HG03457 (cell line): ENCODE data around the gene CUL9.

Experiments
- ATAC-seq: cut with Tn5 transposase; IDR thresholded peaks from one replicate; pipeline ENCODE4 v1.9.1; 2021; ENCODE audit warnings: moderate number of reproducible peaks; ENCODE audit not compliant: unreplicated experiment

CUL9 gene

GRCh38 chr6:43193929-43194328 lies 11.9 kb downstream of the CUL9 start:
- ATAC-seq: no peak

DNA sequence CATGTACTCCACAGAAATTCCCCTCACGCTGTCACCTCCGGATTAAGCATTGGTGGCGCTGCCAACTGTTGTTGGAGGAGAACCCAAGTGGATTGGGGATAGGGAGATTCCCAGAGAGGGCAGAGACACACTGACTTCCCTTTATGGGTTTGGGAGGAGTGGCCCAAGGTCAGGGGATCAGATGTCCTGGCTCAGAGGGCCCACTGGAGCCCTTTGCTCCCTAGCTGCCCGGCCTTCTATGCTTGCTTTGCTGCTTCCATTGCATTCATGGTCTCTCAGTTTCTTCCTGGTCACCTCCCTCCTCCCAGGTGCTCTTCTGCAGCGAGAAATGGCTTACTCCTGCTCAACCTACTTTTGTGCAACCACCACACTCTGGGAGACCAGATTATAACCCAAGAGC lies 14.3 kb downstream of the CUL9 start:
- ATAC-seq: no peak

DNA sequence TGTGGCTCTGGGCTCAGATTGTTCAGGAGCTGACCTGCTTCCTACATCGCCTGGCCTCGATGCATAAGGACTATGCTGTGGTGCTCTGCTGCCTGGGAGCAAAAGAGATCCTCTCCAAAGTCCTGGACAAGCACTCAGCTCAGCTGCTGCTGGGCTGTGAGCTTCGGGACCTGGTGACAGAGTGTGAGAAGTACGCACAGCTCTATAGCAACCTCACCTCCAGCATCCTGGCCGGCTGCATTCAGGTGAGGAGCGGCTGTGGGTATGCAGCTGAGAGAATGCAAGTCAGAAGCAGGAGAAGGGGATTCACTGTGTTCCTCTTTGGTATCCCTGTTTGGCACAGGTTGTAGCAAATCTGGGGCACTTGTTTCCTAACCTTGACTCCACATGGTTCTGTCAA lies 17.9 kb downstream of the CUL9 start:
- ATAC-seq: no peak

- ATAC-seq: no peak
Measured at GRCh38 chr6:43200541-43200940, 18.5 kb downstream of the CUL9 start.

DNA sequence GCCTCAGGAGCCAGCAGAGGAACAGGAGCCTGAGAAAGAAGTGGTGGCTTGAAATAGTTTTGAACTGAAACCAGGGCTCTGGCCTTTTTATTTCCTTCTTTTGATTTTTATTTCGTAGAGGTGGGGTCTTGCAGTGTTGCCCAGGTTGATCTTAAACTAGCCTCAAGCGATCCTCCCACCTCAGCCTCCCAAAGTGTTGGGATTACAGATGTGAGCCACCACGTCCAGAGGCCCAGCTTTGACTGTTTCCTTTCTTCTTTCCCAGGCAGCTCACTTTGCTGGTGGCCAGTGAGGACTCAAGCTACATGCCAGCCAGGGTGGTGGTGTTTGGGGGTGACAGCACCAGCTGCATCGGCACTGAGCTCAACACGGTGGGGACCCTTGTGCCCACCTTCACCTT lies 20.5 kb downstream of the CUL9 start:
- ATAC-seq: no peak

DNA sequence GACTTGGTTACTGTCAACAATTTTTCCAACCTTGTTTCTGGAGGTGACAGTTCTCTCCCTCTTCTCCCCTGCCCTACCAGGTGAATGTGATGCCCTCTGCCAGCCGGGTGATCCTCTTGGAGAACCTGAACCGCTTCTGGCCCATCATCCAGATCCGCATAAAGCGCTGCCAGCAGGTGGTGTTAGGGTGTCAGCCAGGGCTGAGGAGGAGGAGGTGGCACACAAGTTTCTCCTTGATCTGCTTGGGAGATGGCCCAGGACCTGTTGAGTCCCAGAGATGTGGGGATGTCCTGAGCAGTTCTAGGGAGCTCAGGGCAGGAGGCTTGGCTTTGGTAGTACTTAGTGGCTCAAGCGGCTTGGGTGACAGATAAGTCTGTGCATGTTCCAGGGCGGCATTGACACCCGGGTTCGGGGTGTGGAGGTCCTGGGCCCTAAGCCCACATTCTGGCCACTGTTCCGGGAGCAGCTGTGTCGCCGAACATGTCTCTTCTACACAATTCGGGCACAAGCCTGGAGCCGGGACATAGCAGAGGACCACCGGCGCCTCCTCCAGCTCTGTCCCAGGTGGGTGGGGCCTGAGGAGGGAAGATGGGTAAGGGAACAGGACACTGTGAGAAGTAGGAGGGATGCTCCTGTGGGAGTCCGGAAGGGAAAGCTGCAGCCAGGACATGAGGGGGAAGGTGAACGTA lies 21.2 kb downstream of the CUL9 start:
- ATAC-seq: no peak

- no peak for ATAC-seq
Measured at GRCh38 chr6:43203718-43204095, 21.7 kb downstream of the CUL9 start.

DNA sequence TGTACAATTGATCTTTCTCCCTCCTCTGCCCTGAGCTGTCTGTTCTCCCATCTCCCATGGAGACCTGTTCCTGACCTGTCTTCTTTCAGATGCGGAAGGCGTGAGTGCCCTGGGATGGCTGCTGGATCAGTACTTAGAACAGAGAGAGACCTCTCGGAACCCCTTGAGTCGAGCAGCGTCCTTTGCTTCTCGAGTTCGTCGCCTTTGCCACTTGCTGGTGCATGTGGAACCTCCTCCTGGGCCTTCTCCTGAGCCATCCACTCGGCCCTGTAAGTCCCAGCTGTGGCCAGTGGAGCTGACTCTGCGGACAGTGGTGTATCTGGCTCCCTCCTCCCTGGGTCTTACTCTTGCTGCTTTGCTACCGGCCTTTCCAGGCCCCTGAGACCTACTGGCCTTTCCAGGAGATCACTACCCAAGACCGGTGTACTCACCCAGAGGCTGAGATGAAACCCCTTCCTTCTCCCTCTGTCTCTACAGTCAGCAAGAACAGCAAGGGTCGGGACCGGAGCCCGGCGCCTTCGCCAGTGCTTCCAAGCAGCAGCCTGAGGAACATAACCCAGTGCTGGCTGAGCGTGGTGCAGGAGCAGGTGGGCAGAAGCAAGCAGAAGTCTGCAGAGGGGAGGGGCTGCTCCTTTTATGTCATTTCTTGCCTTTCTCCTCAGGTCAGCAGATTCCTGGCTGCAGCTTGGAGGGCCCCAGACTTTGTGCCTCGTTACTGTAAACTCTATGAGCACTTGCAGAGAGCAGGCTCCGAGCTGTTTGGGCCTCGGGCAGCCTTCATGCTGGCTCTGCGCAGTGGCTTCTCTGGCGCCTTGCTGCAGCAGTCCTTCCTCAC lies 22.5 kb downstream of the CUL9 start:
- no peak for ATAC-seq

DNA sequence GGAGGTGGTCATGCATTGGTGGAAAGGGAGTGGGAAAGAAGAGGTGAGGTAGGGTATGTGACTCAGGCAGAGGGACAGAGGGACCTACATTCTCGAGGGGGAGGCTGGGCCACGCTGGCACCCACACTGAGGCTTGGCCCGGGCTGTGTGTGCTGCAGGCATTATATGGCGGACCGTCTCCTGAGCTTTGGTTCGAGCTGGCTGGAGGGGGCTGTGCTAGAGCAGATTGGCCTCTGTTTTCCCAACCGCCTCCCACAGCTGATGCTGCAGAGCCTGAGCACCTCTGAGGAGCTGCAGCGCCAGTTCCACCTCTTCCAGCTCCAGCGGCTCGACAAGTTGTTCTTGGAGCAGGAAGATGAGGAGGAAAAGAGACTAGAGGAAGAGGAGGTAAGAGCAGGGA lies 23.9 kb downstream of the CUL9 start:
- ATAC-seq: no peak

DNA sequence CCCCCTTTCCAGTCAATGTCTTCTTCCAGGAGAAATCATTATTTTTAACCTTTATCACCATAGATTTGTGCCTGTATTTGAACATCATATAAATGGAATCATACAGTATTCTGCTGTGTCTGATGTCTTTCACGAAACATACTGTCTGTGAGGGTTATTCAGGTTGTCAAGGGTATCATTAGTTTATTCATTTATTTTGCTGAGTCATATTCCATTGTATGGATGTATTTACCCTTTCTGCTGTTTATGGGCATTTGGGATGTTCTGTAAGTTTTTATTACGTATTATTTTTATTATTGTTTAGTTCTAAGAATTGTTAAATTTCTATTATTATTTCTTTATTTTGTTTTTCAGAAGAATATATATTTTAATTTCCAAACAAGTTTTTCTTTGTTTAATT lies 25.3 kb downstream of the CUL9 start:
- no peak for ATAC-seq

DNA sequence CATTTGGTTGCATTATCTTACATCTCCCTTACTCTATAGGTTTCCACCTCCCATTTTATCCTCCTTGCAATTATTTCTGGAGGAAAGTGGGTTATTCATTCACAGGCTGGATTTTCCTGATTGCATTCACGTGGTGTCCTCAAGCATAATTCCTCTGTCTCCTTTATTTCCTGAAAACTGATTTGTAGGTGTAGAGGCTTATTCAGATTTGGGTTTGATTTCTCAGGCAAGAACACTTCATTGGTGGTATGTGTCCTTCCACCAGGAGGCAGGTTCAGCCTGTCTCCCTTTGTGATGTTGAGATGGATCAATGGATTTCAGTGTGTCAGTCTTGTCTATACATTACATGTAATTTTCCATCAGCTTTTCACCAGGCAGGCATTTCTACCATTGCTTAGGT lies 30.0 kb downstream of the CUL9 start:
- no peak for ATAC-seq

DNA sequence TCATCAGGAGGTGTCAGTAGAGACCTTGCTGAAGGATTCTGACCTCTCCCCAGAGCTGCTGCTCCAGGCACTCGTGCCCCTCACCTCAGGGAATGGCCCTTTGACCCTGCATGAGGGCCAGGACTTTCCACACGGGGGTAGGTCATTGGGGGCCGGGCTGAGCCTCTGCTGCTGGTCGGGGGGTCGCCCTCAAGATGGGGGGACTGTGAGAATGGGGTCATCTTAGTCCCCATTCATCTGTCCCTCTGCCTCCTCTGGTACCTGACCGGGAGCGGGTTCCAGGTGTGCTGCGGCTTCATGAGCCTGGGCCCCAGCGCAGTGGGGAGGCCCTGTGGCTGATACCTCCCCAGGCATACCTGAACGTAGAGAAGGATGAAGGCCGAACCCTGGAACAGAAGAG lies 31.4 kb downstream of the CUL9 start:
- no peak for ATAC-seq

- no peak for ATAC-seq
Measured at GRCh38 chr6:43215066-43215465, 33.1 kb downstream of the CUL9 start.

- no peak for ATAC-seq
Measured at GRCh38 chr6:43216200-43216599, 34.2 kb downstream of the CUL9 start.

DNA sequence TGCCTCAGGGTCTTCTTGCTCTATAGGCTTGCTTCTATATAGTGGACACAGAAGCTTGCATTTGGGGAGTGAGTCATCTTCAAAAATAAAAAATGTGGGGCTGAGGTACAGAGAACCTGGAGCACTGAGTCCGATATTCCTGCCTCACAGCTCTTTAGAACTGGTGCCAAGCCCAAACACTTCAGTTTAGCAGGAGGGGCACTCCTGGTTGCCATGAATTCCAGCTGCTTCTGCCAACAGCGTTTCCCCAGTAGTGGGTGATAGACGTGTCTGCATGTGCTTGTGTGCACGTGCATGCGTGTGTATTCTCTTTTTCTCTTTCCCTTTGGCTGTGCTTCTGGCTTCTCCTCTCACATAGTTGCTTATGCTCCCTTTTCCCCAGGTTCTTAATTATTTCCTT lies 35.4 kb downstream of the CUL9 start:
- ATAC-seq: no peak

- no peak for ATAC-seq
Measured at GRCh38 chr6:43219119-43219518, 37.1 kb downstream of the CUL9 start.

GRCh38 chr6:43219814-43220213 lies 37.8 kb downstream of the CUL9 start:
- no peak for ATAC-seq

DNA sequence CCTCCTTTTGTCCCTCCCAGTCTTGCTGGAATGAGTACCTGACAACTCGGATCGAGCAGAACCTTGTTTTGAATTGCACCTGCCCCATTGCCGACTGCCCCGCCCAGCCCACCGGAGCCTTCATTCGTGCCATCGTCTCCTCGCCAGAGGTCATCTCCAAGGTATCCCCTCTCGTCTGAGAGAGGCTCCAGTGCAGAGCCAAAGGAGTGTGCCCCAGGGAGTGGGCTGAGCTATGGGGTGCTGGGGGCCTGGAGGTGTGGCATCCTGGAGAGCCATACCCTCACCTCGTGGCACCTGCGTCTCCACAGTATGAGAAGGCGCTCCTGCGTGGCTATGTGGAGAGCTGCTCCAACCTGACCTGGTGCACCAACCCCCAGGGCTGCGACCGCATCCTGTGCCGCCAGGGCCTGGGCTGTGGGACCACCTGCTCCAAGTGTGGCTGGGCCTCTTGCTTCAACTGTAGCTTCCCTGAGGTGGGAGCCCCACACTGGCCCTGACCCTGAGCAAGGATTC lies 38.5 kb downstream of the CUL9 start:
- no peak for ATAC-seq

- ATAC-seq: no peak
Measured at GRCh38 chr6:43221046-43221972, 39.3 kb downstream of the CUL9 start.

- no peak for ATAC-seq
Measured at GRCh38 chr6:43222418-43223059, 40.5 kb downstream of the CUL9 start.

- ATAC-seq: no peak
Measured at GRCh38 chr6:43223175-43223574, 41.2 kb downstream of the CUL9 start.
